GM18868 (cell line): Measurements from ENCODE around the gene KRT80.
"Not testable (repeated sequence)": the region's sequence is repeated elsewhere in the genome, so short reads cannot be mapped to it uniquely, and the experiment has no call there.

ENCODE experiments used
- ATAC-seq: cut with Tn5 transposase; IDR thresholded peaks from one replicate; pipeline ENCODE4 v1.9.1; 2021; ENCODE audit warnings: mild to moderate bottlenecking, moderate library complexity; ENCODE audit not compliant: unreplicated experiment

Gene KRT80

GRCh38 chr12:52191841-52192791 is at the start of gene KRT80:
KRT80 (minus strand) TSS chr12:52192014; CDS start chr12:52191902, 112 bp downstream.
- ATAC-seq, result no peak

GRCh38 chr12:52241205-52241842 is 49.5 kb upstream of the KRT80 start:
- no peak for ATAC-seq

GRCh38 chr12:52240247-52240646 is 48.4 kb upstream of the KRT80 start:
- not testable (repeated sequence) for ATAC-seq

GRCh38 chr12:52239767-52240166 is 48.0 kb upstream of the KRT80 start:
- ATAC-seq, result no peak

- no peak for ATAC-seq
These were observed 47.3 kb upstream of the KRT80 start for GRCh38 chr12:52238916-52239646.

- no peak for ATAC-seq
These were observed 46.5 kb upstream of the KRT80 start for GRCh38 chr12:52238207-52238840.

- no peak for ATAC-seq
These were observed 44.7 kb upstream of the KRT80 start for GRCh38 chr12:52236386-52237050.

GRCh38 chr12:52235822-52236361 is 44.1 kb upstream of the KRT80 start:
- no peak for ATAC-seq

- no peak for ATAC-seq
These were observed 43.4 kb upstream of the KRT80 start for GRCh38 chr12:52235001-52235764.

GRCh38 chr12:52234223-52234810 is 42.5 kb upstream of the KRT80 start:
- ATAC-seq, result no peak

GRCh38 chr12:52233462-52234207 is 41.8 kb upstream of the KRT80 start:
- ATAC-seq, result no peak

GRCh38 chr12:52232674-52233461 is 41.1 kb upstream of the KRT80 start, which contains the start of gene KRT7:
KRT7 (plus strand) TSS chr12:52233243; CDS start chr12:52233297, 54 bp downstream.
- no peak for ATAC-seq

GRCh38 chr12:52232203-52232673 is 40.4 kb upstream of the KRT80 start:
- ATAC-seq, result no peak

- ATAC-seq, result no peak
These were observed 39.7 kb upstream of the KRT80 start for GRCh38 chr12:52231305-52232202.

GRCh38 chr12:52230364-52231281 is 38.8 kb upstream of the KRT80 start:
- ATAC-seq, result no peak
